ENCODE measurements around the gene CTNNBIP1.

The CTNNBIP1 gene

DNA sequence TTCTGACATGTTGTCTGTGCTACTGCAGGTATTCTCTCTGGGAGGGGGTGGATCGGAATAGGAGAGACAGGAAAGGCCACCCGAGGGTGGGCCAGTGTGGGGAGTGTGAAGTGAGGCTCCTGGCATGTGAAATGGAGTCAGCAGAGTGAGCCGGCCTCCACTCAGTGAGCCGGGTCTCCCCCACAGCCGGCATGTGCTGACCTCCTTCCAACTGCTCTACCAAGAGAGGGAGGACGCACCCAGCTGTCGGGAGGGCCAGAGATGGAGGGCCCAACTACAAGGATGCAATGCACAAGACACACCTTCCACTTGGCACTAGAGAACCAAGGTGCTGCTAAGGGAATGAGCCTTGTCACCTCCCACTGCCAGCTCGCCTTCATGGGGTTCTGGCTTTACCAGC is 58.1 kb downstream of the CTNNBIP1 start:
- DNase-seq = no peak

DNA sequence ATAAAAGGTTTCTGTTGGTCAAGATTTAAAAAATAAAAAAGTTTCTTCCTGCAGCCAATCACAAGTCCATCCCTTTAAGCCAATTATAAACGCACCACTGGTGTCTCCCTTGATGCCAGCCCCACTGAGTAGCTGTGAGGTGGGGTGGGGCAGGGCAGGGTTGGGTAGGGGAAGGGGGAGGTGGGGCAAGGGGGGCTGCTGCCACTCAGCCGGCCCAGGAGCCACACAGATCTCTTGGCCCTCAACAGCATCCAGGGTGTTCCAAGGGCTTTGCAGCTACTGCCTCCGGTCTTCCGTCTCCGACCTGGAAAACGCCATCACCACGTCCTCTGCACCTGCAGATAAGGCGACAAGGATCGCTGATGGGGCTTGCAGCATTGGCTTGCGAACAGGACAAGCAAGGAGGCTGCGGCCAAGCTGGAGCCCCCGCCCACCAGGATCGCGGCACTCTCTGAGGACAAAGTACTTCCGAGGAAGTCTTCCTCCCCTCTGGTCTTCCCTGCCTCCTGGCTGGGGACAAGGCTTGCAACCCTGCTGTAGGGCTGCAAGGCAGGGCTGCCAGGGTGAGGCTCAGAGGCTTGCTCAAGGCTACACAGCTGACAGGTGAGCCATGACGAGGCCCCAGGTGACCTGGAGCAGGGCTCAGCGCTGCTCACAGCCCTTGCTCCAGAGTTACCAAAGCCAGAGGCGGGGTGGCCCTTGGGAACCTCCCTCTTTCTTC is 59.5 kb downstream of the CTNNBIP1 start:
- no peak for DNase-seq

DNA sequence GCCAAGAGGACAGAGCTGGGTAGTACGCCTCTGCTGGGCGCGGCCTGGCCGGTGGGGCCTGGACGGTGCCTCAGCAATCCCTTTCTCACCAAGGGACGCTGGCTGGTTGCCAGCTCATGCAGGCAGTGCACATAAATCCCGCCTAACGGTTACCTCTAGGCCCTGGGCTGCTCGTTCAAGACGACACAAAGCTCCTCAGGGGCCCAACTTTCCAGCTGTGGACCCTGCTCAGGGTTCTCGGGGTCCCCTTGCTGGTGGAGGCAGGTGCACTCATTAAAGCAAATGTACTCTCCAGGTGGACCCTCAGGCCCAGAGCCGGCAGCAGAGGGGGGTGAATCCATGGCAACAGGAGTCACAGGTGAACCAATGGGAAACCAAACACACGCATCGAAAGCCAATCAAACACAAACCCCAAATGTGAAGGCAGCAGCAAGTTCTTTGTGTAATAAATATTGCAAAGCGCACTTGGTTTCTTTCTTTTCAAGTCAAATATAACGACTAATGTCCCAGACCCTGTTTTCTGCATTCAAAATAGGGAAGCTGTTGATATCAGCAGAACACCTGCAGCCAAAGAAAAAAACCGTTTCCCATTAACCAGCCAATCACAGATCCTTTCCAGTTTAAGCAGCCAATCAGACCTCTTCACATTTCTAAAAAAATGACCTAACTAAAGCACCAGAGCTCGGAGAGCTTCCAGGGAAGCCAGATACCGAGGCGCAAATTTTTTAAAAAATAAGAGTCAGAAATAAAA is 60.2 kb downstream of the CTNNBIP1 start:
- DNase-seq = no peak

DNA sequence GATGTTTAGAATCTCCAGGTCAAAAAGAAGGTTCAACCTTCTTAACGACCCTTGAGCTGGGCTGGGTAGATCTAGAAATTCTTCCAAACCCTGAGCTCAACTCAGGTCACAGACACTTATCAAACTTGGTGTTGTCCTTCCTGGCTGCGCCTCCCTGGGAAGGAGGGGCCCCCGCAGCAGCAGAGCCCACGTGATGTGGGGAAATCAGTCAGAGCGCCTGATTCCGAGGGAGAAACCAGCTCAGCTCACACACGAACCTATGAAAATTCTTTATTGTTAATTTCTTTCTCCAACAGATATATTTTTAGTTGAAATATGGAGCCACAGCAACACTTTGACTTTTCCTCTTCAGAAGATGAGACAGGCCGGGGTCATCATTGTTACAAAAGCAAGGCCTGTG is 62.0 kb downstream of the CTNNBIP1 start:
- DNase-seq = no peak

DNA sequence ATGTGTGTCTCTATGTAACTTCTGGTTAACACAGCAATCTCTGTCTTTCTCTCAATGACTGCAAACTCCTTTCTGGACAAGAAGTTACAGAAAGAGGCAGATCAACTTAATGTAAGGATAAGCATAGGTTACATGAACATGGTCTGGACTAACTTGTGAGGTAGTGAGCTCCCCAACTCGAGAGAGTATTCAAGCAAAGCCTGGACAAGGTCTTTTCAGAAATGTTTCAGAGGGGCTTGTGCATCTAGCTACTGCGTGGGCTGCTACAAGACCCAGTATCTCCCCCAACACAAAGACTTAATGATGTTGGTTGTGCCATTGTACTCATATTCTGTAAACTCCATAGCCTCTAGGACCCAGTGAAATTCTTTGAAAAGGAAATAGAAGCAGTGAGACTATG is 62.8 kb downstream of the CTNNBIP1 start:
- no peak for DNase-seq

DNA sequence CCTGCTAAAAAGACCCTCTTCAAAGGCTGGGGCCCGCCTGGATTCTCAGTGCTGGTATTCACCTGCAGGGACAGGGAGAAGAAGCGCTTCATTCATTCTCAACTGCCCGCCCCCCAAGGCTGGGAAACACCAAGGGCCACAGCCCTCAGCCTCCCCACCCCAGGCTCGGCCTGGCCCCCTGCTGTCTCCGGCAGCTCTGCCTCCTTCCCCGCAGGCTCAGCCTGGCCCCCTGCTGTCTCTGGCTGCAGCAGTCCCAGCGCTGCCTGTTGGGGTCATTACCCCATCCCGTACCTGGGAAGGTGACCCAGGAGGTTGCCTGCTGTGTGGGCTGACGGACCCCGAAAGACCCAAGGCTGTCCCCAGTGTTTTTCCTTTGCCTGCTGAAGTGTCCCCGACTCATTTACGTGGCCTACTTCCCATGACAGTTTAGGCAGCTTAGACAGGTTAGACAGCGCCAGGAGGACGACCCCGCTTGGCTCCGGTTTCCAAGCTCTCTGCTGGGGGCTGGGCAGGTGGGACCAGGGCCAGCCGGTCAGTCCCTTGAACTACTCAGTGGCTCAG is 63.4 kb downstream of the CTNNBIP1 start:
- no peak for DNase-seq

DNA sequence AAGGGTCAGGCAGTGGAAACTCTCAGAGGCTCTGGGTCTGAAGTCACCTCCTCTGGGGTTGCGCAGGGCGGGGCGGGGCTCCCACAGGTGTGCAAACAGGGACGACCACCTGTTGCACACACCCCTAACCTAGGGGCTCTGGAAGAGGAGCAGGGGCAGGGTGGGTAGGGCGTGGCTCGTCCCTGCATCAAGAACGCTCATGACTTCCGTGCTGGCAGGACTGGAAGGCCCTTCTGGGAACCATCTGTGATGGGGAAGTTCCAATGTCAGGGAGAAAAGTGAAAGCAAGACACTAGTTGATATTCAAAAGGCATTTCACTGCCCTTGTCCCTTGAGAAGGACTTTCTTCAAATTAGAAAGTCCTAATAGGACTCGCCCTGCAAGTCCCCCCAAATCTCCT is 64.2 kb downstream of the CTNNBIP1 start:
- DNase-seq = no peak

DNA sequence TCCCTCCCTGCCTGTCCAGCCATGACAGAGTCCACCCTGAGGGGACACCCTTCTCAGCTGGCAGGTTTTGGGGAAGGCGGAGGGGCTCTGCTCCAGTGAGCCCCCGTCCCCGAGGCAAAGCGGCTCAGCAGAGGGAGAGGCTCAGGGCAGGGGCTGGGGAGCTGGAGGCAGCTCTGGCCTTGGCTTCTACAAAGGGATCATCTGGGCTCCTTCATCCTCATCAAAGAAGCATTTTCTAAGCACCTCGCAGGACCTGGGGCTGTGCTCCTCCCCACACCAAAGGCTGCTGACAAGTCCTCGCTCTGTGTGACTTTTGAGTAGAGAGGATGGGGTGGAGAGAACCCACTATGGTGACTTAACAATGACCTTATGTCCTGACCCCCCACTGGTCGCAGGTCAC is 65.3 kb downstream of the CTNNBIP1 start:
- no peak for DNase-seq

DNA sequence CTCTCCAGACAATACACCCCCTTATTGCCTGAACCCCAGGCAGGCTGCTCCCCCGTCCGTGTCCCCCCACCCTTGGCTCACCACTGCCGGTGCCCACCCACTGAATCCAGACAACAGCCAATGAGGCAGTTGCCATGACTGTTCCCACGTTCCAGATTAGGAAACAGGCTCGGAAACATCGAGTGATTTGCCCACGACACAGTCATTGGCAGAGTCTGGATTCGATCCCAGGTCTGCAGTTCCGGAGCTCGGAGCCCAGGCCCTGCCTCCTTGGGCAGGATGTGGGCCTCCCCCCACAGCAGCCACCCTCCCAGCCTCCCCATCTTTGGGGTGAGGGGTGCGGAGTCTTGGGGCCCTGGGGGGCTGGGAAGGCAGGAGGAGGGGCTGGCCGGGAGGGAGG is 66.0 kb downstream of the CTNNBIP1 start:
- DNase-seq = no peak

DNA sequence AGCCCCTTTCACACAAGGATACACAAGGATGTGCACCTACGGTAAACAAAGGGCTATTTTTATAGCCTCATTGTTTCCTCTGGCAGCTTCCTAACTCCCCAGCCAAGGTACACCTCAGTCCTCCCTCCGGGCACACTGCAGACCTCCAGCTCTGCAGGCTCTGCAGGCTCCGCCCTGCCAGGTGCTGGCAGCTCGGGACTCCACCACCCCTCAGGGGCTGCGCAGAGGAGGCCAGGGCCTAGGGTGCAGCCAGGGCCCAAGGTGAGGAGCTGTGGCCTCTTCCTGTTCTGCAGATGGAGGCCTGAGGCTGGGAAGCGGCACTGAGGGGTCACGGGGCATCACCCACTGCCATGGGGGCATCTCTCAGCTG is 66.5 kb downstream of the CTNNBIP1 start:
- DNase-seq = no peak

DNA sequence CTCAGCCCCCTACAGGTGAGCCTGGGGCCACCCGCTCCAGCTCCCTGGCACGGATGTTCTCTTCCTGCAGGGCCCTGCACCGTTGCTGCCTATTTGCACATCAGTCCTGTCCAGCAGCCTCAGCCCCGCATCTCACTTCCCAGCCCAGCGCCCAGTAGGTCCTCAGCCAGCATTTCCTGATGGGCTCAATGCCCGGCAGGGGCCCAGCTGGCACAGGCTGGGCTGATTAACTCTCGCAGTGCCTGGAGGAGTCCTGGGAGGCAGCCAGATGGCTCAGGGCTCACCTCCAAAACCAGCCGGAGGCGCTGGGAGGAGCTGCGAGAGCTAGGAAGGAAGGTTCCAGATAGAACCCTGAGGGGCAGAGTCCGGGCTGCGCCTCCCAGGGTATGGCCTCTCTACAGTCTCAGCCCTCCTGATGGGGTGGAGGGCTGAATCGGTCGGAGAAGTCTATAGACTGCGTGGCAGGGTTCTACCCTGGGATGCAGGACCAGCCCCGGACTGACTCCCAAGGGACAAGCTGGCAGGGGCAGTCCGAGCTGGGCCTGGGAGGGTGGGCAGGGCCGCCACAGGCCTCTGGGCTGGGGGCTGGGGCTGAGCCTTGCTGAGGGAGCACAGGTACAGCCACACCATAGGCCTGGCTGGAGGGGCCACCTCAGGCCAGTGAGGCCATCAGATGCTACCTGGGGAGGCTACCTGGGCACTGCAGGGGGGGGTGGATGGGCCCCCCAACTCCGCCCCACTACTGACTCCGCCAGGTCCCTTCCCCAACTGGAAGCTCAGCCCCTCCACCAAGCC is 67.1 kb downstream of the CTNNBIP1 start:
- no peak for DNase-seq

DNA sequence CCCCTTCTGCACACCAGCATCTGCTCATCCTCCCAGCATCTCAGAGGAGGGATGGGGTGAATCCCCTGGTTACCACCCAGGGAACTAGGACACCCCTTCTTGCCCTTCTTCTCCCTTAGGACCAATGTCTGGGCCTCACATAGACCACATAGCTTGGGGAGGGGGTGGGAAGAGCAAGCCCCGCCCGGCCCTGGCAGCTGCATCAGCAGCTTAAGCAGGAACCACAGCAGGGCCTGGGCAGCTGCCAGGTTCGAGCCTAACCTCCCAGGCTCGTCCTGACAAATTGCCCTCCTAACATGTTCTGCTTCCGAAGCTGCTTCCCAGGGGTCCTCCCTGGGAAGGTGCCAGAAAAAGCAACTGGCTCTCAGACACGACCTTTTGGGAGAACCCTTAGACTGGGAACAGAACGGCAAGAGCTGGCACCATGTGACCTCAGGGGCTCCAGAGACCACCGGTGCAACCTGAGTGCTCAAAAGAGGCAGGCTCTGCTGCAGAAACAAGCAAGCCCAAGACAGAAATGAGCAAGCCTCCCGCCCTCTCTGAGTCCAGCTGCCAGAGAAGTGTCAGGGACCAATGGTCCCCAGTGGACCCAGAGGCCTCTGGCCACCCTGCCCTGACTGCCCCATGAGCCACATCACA is 67.9 kb downstream of the CTNNBIP1 start:
- DNase-seq = no peak

DNA sequence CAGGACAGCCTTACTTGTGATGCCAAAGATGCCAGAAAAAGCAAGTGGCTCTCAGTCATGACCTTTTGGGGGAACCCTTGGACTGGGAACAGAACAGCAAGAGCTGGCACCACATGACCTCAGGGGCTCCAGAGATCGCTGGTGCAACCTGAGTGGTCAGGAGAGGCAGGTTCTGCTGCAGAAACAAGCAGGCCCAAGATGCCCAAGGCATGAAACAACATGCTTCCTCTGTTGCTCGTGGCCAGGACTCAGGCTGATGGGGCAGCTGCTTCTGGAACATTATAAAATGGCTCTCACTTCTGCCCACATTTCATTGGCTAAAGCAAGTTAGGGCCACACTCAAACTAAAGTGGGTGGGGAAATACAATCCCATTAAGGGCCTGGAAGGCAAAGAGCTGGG is 68.6 kb downstream of the CTNNBIP1 start:
- DNase-seq = no peak

DNA sequence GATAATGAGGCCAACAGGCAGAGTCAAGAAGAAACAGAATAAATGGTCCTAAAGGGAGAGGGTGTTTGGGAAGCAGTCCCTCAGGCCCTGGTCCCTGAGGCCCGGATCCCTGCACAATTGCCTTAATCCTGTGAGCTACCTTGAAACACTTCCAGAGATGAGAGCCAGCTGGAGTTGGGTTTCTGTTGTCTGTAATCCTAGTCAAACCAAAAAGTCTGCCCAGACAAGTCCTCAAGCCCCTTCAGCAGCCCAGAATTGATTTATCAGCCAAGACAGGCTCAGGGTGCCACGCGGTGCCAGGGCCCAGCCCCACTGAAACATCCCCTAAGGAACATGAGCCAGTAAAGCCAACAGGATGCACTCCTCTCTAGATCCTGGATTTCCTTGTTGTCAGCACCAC is 69.9 kb downstream of the CTNNBIP1 start:
- no peak for DNase-seq

DNA sequence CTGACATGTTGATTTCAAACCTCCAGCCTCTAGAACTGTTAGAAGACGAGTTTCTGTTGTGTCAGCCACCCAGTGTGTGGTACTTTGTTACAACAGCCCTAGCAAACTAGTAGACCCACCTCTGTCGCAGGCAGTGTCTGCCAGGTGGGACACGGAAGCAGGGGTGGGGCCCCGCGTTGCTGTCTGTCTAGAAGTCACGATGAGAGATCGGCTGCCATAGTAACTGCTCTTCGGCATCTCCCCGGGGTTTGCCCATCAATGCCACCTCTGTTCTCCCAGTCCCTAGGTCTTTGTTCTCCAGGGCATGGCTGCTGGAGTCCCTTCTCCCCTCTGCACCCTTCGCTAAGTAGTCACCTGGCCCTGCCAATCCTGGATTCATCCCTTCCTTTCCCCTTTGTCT is 71.1 kb downstream of the CTNNBIP1 start:
- DNase-seq = no peak

DNA sequence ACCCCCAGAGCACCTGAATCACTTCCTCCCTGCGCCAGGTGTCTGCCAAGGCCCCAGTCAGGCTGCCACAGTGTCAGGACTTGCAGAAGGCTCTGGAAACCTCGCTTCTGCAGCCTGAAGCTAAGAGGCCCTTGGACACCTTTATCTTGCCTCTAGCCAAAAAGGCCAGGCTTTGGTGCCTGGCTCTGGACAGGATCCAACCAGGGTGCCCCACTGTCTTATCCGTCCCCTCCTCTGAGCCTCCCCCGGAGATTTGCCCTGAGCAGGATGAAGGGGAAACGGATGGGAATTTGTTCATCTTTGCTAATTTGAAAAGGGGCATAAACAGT is 73.5 kb downstream of the CTNNBIP1 start:
- no peak for DNase-seq

DNA sequence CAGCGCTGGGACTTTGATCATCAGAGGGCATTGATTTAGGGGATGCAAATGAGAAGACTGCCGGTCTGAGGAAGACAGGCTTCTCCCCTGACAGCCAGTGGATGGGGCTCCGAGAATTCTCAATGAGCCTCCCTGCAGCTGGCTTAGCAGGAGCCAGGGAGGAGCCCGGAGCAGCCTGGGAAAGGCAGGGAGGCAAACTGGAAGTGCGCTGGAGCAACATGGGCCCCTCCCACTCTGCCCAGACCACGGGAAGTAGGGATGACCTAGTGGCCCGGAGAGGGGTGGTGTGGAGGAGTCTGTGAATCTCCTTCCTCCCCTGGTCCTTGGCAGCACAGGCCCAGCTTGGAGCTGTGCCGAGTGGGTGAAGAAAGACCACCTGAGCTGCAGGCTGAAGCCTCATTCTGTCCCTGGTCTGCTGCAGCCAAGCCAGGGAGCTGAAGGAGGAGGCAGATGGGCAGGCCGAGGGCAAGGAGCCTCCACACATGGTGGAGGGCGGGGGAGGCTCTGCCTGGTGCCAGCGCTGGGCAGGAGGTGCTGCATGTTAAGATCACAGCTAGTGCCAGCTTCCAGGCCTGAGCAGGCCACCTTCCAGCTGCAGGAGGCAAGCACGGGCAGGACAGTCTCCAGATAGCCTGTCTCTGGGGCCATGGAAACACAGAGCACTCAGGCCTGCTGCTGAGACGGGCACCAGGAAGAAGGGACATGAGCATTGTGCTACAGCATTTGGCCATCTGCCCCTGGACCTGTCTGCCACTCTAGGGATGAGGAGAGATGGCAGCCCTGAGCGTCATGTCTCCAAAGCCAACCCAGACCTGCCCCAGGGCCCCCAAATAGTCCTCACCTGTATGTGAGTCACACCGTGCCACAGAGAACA is 74.1 kb downstream of the CTNNBIP1 start:
- no peak for DNase-seq

DNA sequence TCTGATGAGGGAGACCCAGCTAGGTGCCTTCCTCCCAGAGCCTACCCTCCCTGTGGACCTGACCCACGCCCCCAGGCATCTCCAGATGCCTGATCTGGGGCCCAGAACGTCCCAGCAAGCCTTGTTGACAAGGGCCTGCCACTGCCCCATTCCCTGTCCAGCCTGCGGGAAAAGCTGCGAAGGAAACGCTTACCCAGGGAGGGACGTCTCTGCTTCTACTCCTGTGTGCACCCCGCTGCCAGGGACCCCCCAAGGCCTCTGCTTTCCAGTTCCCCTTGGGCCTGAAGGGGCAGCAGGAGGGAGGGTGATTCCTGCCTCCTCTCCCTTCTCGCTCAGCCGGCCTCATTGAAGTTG is 74.7 kb downstream of the CTNNBIP1 start:
- no peak for DNase-seq

DNA sequence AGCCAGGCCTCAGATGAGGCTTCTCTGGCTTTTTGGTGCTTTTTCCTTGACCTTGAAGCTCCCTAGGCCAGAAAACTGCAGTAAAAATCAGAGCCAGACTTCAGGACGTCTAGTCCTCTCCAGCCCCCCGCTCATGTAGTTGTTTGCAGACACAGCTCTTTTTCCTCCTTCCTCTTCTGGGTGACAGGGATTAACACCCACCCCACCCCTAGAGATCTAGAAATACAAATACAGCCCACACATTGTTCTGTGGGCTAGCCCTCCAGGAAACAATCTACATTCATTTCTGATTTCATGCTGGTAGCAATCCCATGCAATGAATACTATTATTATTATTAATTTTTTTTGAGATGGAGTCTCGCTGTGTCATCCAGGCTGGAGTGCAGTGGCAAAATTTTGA is 76.4 kb downstream of the CTNNBIP1 start:
- no peak for DNase-seq

DNA sequence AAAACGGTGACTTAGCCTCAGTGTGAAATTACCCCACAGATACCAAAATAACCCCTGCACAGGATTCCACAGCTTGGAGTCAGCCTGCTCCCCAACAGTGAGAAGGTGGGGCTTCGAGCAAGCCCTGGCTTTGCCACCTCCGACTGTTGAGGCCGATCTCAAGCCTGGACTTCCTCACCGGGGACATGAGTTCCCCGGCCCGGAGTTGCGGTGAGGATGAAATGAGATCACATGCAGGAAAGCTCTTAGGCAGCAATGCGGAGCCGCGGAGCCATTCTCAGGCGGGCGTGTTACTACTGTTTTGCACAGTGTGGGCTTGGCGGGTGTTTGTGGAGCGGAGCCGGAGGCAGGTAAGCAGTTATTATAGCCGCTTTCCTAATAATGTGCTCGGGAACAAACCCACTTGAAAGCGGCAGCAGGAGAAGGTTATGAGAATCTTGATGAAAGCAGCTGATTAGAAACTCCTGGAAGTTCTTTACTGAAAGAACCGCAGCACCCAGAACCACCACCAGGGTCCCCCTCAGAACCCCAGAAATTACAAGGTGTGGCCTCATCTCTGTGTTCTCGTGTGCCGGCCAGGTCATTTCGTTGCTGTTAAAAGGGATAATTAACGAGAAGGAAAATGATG is 82.4 kb downstream of the CTNNBIP1 start:
- DNase-seq = no peak

DNA sequence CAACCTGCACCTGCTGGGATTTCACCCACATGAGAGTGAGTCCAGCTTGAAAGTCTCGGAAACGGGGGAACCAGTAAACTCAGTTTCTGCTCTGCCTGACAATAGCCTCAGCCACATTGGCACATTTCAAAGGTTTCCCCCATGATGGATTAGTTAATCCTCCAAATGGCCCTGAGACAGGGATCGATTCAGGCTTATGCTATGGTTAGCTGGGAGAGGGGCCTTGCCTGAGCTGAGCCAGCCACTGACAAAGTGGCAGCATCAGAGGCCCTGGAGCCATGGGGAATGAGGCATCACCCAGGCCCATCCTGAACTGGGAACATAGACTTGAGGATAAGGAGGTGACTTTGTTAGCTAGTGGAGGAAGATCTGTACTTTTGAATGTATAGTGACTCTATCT is 83.5 kb downstream of the CTNNBIP1 start:
- DNase-seq = no peak

DNA sequence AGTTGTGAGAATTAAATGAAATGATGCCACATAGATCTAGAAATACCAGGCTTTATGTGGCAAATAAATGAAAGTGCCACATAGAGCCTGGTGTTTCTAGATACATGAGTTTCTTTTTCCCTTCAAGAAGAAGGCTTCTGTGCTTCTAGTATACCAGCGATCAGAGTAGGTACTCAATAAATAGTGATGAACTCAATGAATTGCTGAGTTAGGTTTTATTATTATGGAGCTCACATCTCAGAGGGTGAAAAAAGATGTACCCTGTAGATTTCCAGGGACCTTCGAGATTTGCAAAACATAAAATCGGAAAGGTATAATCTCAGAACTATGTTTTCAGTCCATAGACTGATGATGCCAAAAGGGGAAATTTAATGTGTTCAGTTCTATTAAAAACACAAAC is 84.0 kb downstream of the CTNNBIP1 start:
- DNase-seq = no peak

All from GOT3 (cell line).